HG03520 (cell line): ENCODE data around the gene SDK1.

ENCODE experiments used
- ATAC-seq: cut with Tn5 transposase; IDR thresholded peaks from one replicate; pipeline ENCODE4 v1.9.1; 2021; ENCODE audit warnings: mild to moderate bottlenecking, moderate library complexity; ENCODE audit not compliant: unreplicated experiment

The SDK1 gene

DNA sequence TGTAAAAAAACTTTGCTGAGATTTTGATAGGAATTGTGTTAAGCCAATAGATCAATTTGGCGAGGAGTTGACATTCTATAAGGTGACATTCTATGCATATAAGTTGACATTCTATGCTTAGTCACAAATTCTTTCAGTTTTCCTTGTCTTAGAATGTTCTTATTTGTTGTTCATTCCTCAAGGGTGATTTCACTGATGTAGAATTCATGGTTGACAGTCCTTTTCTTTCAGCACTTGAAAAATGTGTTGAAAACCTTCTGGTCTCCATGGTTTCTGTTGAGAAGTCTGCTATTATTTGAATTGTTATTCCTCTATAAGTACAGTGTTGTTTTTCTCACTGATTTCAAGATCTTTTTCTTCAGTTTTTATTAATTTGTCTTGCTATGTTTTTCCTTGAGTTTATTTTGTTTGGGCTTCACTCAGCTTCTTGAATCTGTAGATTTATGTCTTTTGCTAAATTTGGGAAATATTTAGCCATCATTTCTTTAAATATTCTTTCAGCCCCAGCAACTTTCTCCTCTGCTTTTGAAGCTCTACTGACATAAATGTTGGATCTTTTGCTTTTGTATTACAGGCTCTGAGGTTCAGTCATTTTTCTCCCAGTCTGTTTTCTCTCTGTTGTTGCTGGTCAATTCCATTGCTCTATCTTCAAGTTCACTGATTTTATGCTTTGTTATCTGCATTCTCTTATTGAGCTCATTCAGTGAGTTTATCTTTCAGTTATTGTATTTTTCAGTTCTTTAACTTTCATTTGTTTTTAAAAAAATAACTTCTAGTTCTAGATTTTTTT, 154.9 kb downstream of the SDK1 start:
- no peak for ATAC-seq

GRCh38 chr7:3459111-3459510, 158.1 kb downstream of the SDK1 start:
- no peak for ATAC-seq

DNA sequence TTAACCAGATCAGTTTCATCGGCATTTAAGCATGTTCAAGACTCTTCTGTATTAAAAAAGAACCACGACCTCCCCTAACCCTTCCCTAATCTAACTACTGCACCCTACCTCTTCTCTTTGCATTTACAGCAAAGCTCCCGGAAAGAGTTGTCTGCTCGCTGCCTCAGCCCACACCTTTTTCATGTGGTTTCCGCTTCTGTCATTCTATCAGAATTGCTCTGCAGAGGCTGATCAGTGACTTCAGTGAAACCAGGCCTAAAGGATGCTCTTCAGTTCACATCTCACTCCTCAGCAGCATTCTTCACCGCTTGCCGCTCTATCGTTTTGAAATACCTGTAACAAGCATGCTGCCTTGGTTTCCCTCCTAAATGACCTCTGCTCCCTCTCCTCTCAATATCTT, 160.9 kb downstream of the SDK1 start:
- ATAC-seq, result no peak

DNA sequence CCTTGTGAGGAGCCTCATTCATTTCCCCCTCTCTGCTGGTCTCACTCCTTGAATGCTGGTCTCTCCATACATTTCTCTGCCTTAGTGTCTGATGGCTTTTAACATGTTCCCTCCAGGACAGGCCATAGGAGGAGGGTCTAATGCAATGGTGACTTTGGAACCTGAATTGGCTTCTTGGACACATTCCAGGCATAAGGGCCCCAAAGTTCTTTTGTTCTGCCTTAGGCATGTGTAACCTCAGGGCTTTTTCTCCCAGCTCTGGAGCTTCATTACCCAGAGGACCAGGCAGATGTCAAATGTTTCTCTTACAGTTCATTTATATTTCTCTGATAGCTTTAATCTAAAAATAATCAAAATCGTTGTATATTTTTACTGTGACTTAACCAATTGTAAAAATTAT, 162.6 kb downstream of the SDK1 start:
- no peak for ATAC-seq

GRCh38 chr7:3464900-3465622, 164.0 kb downstream of the SDK1 start:
- ATAC-seq, result no peak

DNA sequence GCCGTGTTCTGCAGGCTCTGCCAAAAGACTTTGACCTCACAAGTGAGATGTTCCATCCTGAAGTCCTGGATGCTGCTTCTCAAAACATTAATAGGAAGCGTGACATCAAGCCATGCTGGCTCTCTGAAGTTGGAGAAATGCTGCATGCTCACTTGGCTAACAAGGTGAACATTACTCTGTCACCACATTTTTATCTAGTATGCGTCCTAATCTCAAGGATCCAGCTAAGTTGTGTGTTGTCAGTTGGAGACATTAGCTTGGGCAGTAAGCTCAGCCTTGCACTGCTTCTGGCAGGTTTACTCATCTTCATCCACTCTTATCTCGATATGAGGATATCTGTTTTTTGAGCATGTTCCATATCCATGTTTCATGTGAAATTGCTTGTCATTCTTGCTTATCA, 165.2 kb downstream of the SDK1 start:
- no peak for ATAC-seq

GRCh38 chr7:3469641-3470040, 168.6 kb downstream of the SDK1 start:
- no peak for ATAC-seq

- ATAC-seq, result no peak
These were observed 179.1 kb downstream of the SDK1 start for GRCh38 chr7:3480197-3480596.

DNA sequence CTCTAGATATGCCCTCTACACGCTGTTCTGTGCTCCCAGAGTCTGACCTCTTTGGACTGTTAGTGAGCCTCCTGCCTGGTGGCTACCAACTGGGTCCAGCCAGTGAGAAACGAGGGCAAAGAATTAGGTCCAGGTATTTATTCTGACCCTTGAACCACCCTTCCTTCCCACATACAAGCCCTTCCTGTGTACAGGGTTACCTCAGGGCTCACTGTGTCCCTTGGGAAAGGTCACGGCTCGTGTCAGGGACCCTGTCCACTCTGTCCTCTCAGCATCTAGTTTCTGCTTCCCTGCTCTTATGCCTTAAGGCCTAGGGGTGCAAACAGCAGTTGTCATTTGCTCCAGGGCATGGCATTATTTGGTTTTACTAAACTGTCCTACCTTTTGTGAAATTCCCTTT, 180.4 kb downstream of the SDK1 start:
- no peak for ATAC-seq

GRCh38 chr7:3482147-3482921, 181.3 kb downstream of the SDK1 start:
- no peak for ATAC-seq

DNA sequence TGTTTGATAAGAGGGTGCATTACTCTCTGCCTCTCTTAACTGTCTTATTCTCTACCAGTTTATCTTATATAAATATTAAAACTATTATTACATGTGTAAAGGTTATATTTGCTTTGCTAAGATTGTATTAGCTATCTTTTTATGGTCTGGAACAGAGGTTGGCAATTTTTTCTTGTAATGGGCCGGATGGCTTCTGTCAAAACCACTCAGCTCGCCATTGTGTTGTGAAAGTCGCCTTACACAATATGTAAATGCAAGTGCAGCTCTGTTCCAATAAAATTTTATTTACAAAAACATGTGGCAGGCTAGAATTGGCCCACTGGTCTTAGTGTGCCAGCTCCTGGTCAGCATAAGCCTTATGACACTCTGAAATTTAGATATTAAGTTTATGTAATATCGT, 185.8 kb downstream of the SDK1 start:
- ATAC-seq, result no peak

GRCh38 chr7:3488829-3489228, 187.8 kb downstream of the SDK1 start:
- ATAC-seq, result no peak

DNA sequence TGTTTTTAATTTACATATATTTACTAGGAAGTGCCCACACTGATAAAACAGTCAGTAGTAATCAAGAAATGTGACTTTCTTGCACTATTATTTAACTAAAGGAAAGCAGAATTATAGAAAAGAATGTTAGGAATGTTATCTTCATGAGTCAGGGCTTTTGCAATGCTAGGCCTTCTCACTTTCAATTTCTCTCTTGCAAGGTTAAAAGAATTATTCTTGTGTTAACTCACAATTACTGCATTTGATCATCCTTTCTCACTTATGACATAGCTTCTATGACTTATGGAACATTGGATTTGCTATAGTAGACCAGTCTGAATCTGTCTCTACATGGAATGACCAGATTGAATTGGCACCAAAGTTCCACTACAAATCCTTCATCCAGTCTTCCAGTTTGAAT, 192.4 kb downstream of the SDK1 start:
- ATAC-seq, result no peak

DNA sequence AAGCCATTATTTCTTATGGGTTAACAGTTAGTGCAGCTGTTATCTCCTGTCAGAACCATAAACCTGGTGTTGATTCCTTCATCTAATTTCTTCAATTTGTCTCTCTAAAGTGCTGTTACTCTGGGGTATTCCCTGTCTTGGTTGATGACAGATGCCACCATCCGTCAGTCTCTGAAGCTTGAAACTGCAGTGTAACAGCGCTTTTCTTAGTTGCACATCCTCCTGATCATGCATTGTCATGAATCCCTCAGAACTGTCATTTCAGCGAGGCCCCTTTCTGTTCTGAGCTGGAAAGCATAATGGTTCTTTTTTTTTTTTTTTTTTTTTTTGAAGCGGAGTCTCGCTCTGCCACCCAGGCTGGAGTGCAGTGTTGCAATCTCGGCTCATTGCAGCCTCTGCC, 193.9 kb downstream of the SDK1 start:
- ATAC-seq, result no peak

DNA sequence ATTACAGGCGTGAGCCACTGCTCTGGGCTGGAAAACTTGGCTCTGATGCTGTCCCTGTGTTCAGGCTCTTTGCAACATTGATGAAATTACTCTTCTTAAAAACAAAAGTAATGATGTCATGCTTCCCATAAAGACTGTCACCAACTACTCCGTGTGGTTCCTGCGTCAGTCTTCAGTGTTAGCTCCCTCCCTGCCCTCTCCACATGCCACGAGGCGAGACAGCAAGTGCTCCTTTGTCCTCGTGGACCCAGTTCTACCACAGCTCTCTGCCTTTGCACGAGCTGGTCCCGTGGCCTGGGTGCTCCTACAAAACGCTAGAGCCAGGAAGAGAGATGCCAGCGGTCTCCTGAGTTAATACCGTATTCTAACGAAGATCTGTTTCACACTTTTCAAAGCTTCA, 194.5 kb downstream of the SDK1 start:
- ATAC-seq, result no peak

GRCh38 chr7:3495954-3496353, 194.9 kb downstream of the SDK1 start:
- ATAC-seq, result no peak

DNA sequence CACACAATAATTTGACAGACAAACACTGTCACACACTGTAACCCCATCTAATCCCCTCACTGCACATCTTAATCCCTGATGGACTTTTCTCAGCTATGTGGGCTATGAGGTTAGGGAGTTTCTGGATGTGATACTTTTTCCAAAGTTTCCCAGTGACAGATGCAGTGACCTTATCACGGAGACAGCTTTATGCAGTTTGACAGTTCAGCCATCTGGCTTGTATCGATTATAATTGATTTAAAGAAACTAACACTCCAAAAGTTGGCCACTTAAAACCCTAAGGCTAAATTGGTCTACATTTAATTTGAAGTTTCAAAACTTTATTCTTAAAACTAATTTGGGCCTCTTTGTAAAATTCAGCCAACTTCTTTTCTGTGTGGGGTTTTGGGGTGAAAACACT, 196.7 kb downstream of the SDK1 start:
- ATAC-seq, result no peak

DNA sequence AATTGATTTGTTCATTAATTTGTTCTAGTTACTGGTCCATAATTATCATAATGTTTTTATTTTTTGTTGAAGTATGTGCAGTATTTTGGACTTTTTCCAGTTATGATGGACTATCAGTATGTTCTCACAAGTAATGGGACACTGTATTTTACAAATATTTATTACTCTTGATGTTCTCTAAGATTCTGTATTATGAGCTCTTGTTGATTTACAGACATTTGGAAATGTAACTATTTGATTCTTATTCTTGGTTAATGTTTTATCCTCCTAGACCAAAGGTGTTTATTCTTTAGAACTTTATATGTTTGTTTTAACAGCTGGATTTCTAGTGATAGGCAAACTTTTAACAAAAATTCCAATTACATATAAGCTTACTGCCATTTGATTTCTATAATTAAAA, 200.6 kb downstream of the SDK1 start:
- no peak for ATAC-seq

DNA sequence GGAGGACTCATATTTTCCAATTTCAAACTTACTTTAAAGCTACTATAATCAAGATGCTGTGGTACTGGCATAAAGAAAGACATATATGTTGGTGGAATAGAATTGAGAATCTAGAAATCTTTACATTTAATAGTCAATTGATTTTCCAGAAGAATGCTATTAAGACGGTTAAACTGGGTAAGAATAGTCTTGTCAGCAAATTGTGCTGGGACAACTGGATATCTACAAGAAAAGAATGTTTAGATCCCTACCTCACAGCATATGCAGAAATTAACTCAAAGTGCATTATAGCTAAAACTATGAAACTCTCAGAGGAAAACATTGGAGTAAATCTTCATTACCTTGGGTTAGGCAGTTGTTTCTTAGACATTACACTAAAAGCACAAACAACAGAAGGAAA, 203.3 kb downstream of the SDK1 start:
- ATAC-seq, result no peak

GRCh38 chr7:3510101-3511020, 209.3 kb downstream of the SDK1 start:
- no peak for ATAC-seq

- no peak for ATAC-seq
These were observed 216.3 kb downstream of the SDK1 start for GRCh38 chr7:3517344-3517743.
